Fibroblast of lung (primary cell): ENCODE measurements around the gene GSG1L. TPM values are rescaled to one million over a fixed set of nuclear protein-coding genes. Genes with fewer than 3 reads are reported as not detected.

Source experiments
- DNase-seq, 2 donors: peaks; one replicate each; pipeline versions ENCODE4 v3.0.0 to v3.0.0-alpha.2; 2010; ENCODE audit warnings: low read depth in 2 of 2
- H2AFZ ChIP-seq: 2 replicates; pipeline ENCODE4 v1.5.1; 2012; ENCODE audit warnings: low read length, control low read depth, inconsistent platforms
- H3K27ac ChIP-seq: 2 replicates; pipeline ENCODE4 v1.5.1; 2011; ENCODE audit warnings: low read length, control low read depth; ENCODE audit not compliant: insufficient read depth
- H3K27me3 ChIP-seq: 2 replicates; pipeline ENCODE4 v1.5.1; 2011; ENCODE audit warnings: mild to moderate bottlenecking, low read length; ENCODE audit not compliant: control insufficient read depth, insufficient read depth
- H3K36me3 ChIP-seq: 2 replicates; pipeline ENCODE4 v1.5.1; 2011; ENCODE audit warnings: low read length; ENCODE audit not compliant: control insufficient read depth, insufficient read depth
- H3K4me1 ChIP-seq: 2 replicates; pipeline ENCODE4 v1.5.1; 2011; ENCODE audit warnings: low read length; ENCODE audit not compliant: control insufficient read depth, insufficient read depth; ENCODE audit errors: extremely low read depth
- H3K4me2 ChIP-seq: 2 replicates; pipeline ENCODE4 v1.5.1; 2011; ENCODE audit warnings: low read length, control low read depth; ENCODE audit not compliant: insufficient read depth; ENCODE audit errors: extremely low read depth
- H3K4me3 ChIP-seq, 4 experiments: fragments of 200-600 bp in 1 of 4; sonication (generic) in 1 of 4; replicated peaks in 1 of 4; 2 replicates each; pipeline ENCODE4 v1.5.1; 2011 to 2016; ENCODE audit warnings: low read length in 4 of 4, low read depth in 3 of 4, mild to moderate bottlenecking in 3 of 4, control low read depth in 2 of 4, inconsistent platforms in 1 of 4, mixed read lengths in 1 of 4; ENCODE audit not compliant: insufficient read depth in 1 of 4; ENCODE audit errors: control extremely low read depth in 1 of 4
- H3K79me2 ChIP-seq: 2 replicates; pipeline ENCODE4 v1.5.1; 2012; ENCODE audit warnings: mild to moderate bottlenecking, low read length, inconsistent platforms; ENCODE audit not compliant: control insufficient read depth, insufficient read depth
- H3K9ac ChIP-seq: 2 replicates; pipeline ENCODE4 v1.5.1; 2011; ENCODE audit warnings: mild to moderate bottlenecking, low read length, control low read depth; ENCODE audit not compliant: insufficient read depth
- H3K9me3 ChIP-seq: 2 replicates; pipeline ENCODE4 v1.5.1; 2012; ENCODE audit warnings: low read depth, low read length; ENCODE audit not compliant: control insufficient read depth, insufficient read depth
- H4K20me1 ChIP-seq: 2 replicates; pipeline ENCODE4 v1.5.1; 2011; ENCODE audit warnings: low read length; ENCODE audit not compliant: control insufficient read depth, insufficient read depth; ENCODE audit errors: extremely low read depth
- EZH2 ChIP-seq: IDR thresholded peaks from 2 replicates; pipeline ENCODE4 v1.5.1; 2012; ENCODE audit warnings: low read length, control low read depth, mild to moderate bottlenecking; ENCODE audit errors: missing control alignments
- polyA plus RNA-seq, 2 donors: library from polyadenylated mRNA; depleted of rRNA in 1 of 2; stranded (reverse) in 1 of 2; unstranded in 1 of 2; fragments of >200 nt; gene quantifications; 2 replicates each; pipeline ENCODE4 v1.2.1, GENCODE V29; 2011 to 2012; ENCODE audit warnings: missing spikeins in 1 of 2
- total RNA-seq: library from RNA; depleted of rRNA; stranded (reverse); fragments of >200 nt; gene quantifications from 2 replicates; pipeline ENCODE4 v1.2.1, GENCODE V29; 2014
- TF ChIP-seq, protein P1 (sequence below), 2 donors: IDR thresholded peaks in 1 of 2; conservative IDR thresholded peaks in 1 of 2; 1 replicate in 1 of 2; 2 replicates in 1 of 2; pipeline ENCODE4 v1.5.1; 2011 to 2012; ENCODE audit warnings: low read length in 2 of 2, control low read depth in 1 of 2, inconsistent platforms in 1 of 2, low read depth in 1 of 2, mild to moderate bottlenecking in 1 of 2

GSG1L gene
- total and polyA plus RNA-seq, 2 donors (not counting 1 experiment from before 2014, with no cell fraction given), result not detected

DNA sequence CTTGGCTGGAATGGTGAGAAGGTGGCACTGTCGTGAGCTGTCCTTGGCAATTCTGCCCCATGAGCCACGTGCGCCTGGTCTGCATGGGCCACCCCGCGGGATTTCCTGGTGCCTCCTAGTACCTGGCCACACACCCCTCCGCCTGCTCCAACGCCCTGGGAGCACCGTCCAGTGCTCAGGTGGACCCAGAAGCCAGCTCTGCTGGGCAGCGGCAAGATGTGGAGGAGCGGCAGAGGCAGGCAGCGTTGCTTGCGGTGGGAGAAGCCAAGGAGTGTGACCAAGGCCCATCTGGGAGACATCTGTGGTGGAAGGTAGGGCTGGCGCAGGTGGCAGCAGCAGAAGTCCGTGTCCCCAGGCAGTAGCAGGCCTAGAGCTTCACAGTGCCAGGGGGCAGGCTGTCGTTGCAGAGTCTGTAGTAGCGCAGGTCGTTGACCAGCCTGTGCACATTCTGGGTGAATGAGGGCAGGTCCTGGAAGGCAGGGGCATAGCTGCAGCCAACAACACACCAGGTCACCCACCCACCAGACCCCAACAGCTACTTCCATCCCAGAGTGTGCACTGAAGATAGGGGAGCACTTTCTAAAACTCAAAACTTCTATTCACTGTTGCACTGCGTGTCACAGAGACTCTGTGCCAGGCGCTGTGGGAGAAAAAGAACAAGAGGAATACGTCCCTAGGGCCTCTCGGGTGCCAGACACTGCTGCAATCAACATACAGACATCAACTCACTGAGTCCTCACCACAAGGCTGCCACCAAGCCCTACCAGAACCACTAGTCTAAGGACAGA lies 34.9 kb upstream of the GSG1L start:
- Histone ChIP-seq H3K79me2 (no peaks in the 10 kb centered on the region), H3K27ac (no peak overlapping the region), H4K20me1 (no peaks in the 10 kb centered on the region), H3K4me1 (no peaks in the 10 kb centered on the region), H2AFZ (no peak overlapping the region), H3K9ac (no peak overlapping the region), H3K4me2 (no peak overlapping the region), H3K4me3 (no peak overlapping the region), H3K9me3 (no peaks in the 10 kb centered on the region), H3K36me3 (peaks cover 27% of the 10 kb centered on the region), H3K27me3 (no peaks in the 10 kb centered on the region)
- TF ChIP-seq EZH2, result no peak
- TF ChIP-seq, protein P1, sequence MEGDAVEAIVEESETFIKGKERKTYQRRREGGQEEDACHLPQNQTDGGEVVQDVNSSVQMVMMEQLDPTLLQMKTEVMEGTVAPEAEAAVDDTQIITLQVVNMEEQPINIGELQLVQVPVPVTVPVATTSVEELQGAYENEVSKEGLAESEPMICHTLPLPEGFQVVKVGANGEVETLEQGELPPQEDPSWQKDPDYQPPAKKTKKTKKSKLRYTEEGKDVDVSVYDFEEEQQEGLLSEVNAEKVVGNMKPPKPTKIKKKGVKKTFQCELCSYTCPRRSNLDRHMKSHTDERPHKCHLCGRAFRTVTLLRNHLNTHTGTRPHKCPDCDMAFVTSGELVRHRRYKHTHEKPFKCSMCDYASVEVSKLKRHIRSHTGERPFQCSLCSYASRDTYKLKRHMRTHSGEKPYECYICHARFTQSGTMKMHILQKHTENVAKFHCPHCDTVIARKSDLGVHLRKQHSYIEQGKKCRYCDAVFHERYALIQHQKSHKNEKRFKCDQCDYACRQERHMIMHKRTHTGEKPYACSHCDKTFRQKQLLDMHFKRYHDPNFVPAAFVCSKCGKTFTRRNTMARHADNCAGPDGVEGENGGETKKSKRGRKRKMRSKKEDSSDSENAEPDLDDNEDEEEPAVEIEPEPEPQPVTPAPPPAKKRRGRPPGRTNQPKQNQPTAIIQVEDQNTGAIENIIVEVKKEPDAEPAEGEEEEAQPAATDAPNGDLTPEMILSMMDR (conservative IDR thresholded peaks at IDR 0.05 in 1 of 2, IDR thresholded peaks at IDR 0.05 in 1 of 2; ENCODE audit: low read depth in 1 of 2, low read length in 2 of 2), result no peak
- no peak for DNase-seq

DNA sequence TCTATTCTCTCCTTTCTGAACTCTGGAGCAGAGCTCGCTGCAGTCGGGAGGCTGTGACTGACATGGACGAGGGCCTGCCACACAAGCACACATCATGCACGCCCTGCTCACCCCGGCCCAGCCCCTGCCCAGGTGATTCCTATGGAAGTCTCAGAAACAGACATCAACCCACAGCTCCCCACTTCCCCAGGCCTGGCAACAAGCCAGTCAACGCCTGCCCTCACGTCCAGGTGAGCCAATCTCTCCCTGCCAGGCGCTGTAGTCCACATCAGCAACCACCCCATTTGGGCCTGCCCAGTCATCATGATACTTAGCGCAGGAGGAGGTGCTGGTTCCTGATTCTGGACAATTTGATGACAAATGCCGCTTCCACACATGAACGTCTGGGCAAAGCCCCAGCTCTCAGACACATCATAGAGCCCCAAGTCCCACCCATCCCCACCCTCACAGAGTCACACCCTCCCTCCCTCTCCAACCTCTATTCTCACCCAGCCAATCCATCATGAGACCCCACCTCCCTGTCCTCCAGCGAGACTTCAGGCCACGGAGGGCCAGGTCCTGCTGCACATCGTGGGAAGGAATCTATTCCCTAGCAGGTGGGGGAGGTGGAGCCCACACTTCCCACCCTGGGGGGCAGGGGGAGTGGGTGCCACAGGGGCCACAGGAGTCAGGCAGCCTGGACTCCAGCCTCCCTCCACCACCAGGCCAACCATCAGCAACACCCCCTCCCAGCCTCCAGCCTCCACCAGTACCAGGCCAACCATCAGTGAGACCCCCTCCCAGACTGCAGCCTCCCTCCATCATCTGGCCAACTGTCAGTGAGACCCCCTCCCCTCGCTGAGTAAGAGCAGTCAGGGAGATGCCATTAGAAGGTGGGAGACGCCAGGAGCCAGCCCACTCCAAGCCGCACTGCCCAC lies 33.7 kb upstream of the GSG1L start:
- no peak overlapping the region for H2AFZ ChIP-seq
- no peak overlapping the region for H3K27ac ChIP-seq
- DNase-seq, result no peak
- no peaks in the 10 kb centered on the region for H3K4me1 ChIP-seq
- H3K27me3 ChIP-seq, result no peaks in the 10 kb centered on the region
- no peaks in the 10 kb centered on the region for H3K79me2 ChIP-seq
- TF ChIP-seq, protein P1 (conservative IDR thresholded peaks at IDR 0.05 in 1 of 2, IDR thresholded peaks at IDR 0.05 in 1 of 2; ENCODE audit: low read depth in 1 of 2, low read length in 2 of 2), result no peak
- no peak for TF ChIP-seq EZH2
- H3K36me3 ChIP-seq, result peaks cover 27% of the 10 kb centered on the region
- no peaks in the 10 kb centered on the region for H3K9me3 ChIP-seq
- no peak overlapping the region for H3K9ac ChIP-seq
- no peak overlapping the region for H3K4me2 ChIP-seq
- H3K4me3 ChIP-seq, result no peak overlapping the region
- H4K20me1 ChIP-seq, result no peaks in the 10 kb centered on the region

DNA sequence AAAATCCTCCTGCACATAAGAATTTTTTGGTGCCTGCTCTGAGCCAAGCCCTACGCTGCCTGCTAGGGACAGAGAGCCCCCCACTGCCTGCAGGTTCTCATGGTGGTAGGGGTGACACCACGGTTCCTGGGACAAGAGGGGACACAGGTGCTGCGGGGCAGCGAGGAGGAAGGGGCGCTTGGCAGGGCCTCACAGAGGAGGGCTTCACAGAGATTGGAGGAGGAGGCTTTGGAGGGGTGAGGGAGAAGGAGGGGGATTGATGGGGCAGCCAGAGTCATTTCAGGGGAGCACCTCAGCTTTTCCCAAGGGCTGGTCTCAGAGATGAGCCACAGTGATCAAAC lies 29.8 kb upstream of the GSG1L start:
- Histone ChIP-seq H3K4me1 (no peaks in the 10 kb centered on the region), H3K36me3 (peaks cover 8% of the 10 kb centered on the region), H3K4me2 (no peak overlapping the region), H3K27me3 (no peaks in the 10 kb centered on the region), H3K9me3 (no peaks in the 10 kb centered on the region), H3K4me3 (no peak overlapping the region), H3K27ac (no peak overlapping the region), H2AFZ (no peak overlapping the region), H3K79me2 (no peaks in the 10 kb centered on the region), H3K9ac (no peak overlapping the region), H4K20me1 (no peaks in the 10 kb centered on the region)
- no peak for DNase-seq
- no peak for TF ChIP-seq EZH2
- TF ChIP-seq, protein P1 (conservative IDR thresholded peaks at IDR 0.05 in 1 of 2, IDR thresholded peaks at IDR 0.05 in 1 of 2; ENCODE audit: low read depth in 1 of 2, low read length in 2 of 2), result no peak
